IMR-90 (cell line): Measurements from ENCODE around the gene ALLC. TPM values are rescaled to one million over a fixed set of nuclear protein-coding genes. Genes with fewer than 3 reads are reported as not detected.

Source experiments
- ATAC-seq: fragments of 200-7000 bp; cut with Tn5 transposase; 2 replicates; pipeline ENCODE4 v1.9.1; 2020; ENCODE audit warnings: low read depth, mild to moderate bottlenecking, moderate library complexity
- BruUV-seq: library from RNA; stranded (reverse); fragments of 400-500 nt; replicated peaks from 2 replicates; lab custom pipeline; 2021; lab: Mats Ljungman, UMichigan
- CTCF ChIA-PET: fragments of 300-600 bp; formaldehyde crosslinking; extraction: SDS; loops from one replicate; lab custom pipeline; 2021; ENCODE audit warnings: antibody characterized with exemption; lab: Yijun Ruan, JAX
- POLR2A ChIA-PET: fragments of 300-600 bp; sonication (Branson Sonifier 250); formaldehyde crosslinking; loops from one replicate; lab custom pipeline; 2022; ENCODE audit warnings: antibody characterized with exemption; ENCODE audit not compliant: unreplicated experiment; lab: Charles Lee
- DNase-seq: peaks from one replicate; pipeline ENCODE4 v3.0.0; 2013
- H2AFZ ChIP-seq: replicated peaks from 2 replicates; pipeline ENCODE3; 2013; ENCODE audit warnings: low read length, mild to moderate bottlenecking; ENCODE audit not compliant: poor library complexity
- H2AK5ac ChIP-seq: 2 replicates; pipeline ENCODE4 v1.6.1; 2013; ENCODE audit warnings: low read depth, low read length, inconsistent platforms
- H2AK9ac ChIP-seq: replicated peaks from 2 replicates; pipeline ENCODE3; 2013; ENCODE audit warnings: mild to moderate bottlenecking, low read depth, low read length, moderate library complexity; ENCODE audit not compliant: poor library complexity
- H2BK120ac ChIP-seq: 2 replicates; pipeline ENCODE4 v1.6.1; 2013; ENCODE audit warnings: low read depth, low read length, inconsistent platforms
- H2BK15ac ChIP-seq: 3 replicates; pipeline ENCODE4 v1.6.1; 2013; ENCODE audit warnings: low read depth, low read length, inconsistent platforms
- H2BK20ac ChIP-seq: 2 replicates; pipeline ENCODE4 v1.6.1; 2013; ENCODE audit warnings: low read depth, mild to moderate bottlenecking, inconsistent platforms, low read length, moderate library complexity
- H2BK5ac ChIP-seq: 2 replicates; pipeline ENCODE4 v1.6.1; 2013; ENCODE audit warnings: mild to moderate bottlenecking, low read depth, low read length, inconsistent platforms; ENCODE audit not compliant: poor library complexity, severe bottlenecking
- H3K14ac ChIP-seq: replicated peaks from 2 replicates; pipeline ENCODE4 v1.6.1; 2013; ENCODE audit warnings: low read depth, low read length, inconsistent platforms
- H3K18ac ChIP-seq: 2 replicates; pipeline ENCODE4 v1.6.1; 2013; ENCODE audit warnings: low read depth, low read length, control low read depth
- H3K23ac ChIP-seq: 2 replicates; pipeline ENCODE4 v1.6.1; 2013; ENCODE audit warnings: low read depth, low read length, inconsistent platforms
- H3K27ac ChIP-seq: 2 replicates; pipeline ENCODE4 v1.5.1; 2013; ENCODE audit warnings: mild to moderate bottlenecking, control low read depth, low read length; ENCODE audit not compliant: insufficient read depth
- H3K27me3 ChIP-seq: 2 replicates; pipeline ENCODE4 v1.6.1; 2013; ENCODE audit warnings: low read length; ENCODE audit not compliant: control insufficient read depth, insufficient read depth
- H3K36me3 ChIP-seq: 2 replicates; pipeline ENCODE4 v1.6.1; 2013; ENCODE audit warnings: low read length, mixed read lengths; ENCODE audit not compliant: control insufficient read depth, insufficient read depth
- H3K4ac ChIP-seq: 2 replicates; pipeline ENCODE4 v1.6.1; 2013; ENCODE audit warnings: low read depth, low read length, inconsistent platforms
- H3K4me1 ChIP-seq: 2 replicates; pipeline ENCODE4 v1.6.1; 2013; ENCODE audit warnings: low read length, mixed read lengths; ENCODE audit not compliant: control insufficient read depth, insufficient read depth
- H3K4me2 ChIP-seq: 2 replicates; pipeline ENCODE4 v1.6.1; 2013; ENCODE audit warnings: low read depth, mild to moderate bottlenecking, control low read depth, low read length, moderate library complexity
- H3K4me3 ChIP-seq: 2 replicates; pipeline ENCODE4 v1.5.1; 2013; ENCODE audit warnings: low read depth, mild to moderate bottlenecking, control low read depth, low read length, moderate library complexity; ENCODE audit not compliant: insufficient read depth
- H3K56ac ChIP-seq: 2 replicates; pipeline ENCODE4 v1.6.1; 2013; ENCODE audit warnings: low read length, inconsistent platforms; ENCODE audit not compliant: insufficient read depth; ENCODE audit errors: extremely low read depth
- H3K79me1 ChIP-seq, 2 experiments: 2 replicates each; pipeline ENCODE4 v1.6.1; 2013; ENCODE audit warnings: low read length in 2 of 2, inconsistent platforms in 1 of 2, low read depth in 1 of 2
- H3K9ac ChIP-seq: 2 replicates; pipeline ENCODE4 v1.6.1; 2013; ENCODE audit warnings: low read depth, low read length, control low read depth
- H3K9me1 ChIP-seq: 2 replicates; pipeline ENCODE4 v1.6.1; 2013; ENCODE audit warnings: low read length, inconsistent platforms; ENCODE audit not compliant: insufficient read depth
- H3K9me3 ChIP-seq: 2 replicates; pipeline ENCODE4 v1.6.1; 2013; ENCODE audit warnings: low read length; ENCODE audit not compliant: control insufficient read depth, insufficient read depth
- H4K20me1 ChIP-seq: 2 replicates; pipeline ENCODE4 v1.6.1; 2013; ENCODE audit warnings: low read length, inconsistent platforms; ENCODE audit not compliant: insufficient read depth
- H4K5ac ChIP-seq: 2 replicates; pipeline ENCODE4 v1.6.1; 2013; ENCODE audit warnings: mild to moderate bottlenecking, low read depth, low read length, control low read depth
- H4K8ac ChIP-seq, 2 experiments: 2 replicates each; pipeline ENCODE4 v1.6.1; 2013; ENCODE audit warnings: low read depth in 2 of 2, low read length in 2 of 2, control low read depth in 1 of 2, inconsistent platforms in 1 of 2
- H4K91ac ChIP-seq: 2 replicates; pipeline ENCODE4 v1.6.1; 2013; ENCODE audit warnings: low read depth, low read length, inconsistent platforms; ENCODE audit not compliant: insufficient read depth
- BHLHE40 ChIP-seq: fragments of 150-350 bp; IDR thresholded peaks from 2 replicates; pipeline ENCODE4 v1.6.1; 2016; ENCODE audit warnings: mild to moderate bottlenecking, low read depth, low read length
- CEBPB ChIP-seq: IDR thresholded peaks from 2 replicates; pipeline ENCODE4 v1.6.1; 2012; ENCODE audit warnings: low read depth, low read length, improper control_type of control experiment
- CHD1 ChIP-seq: IDR thresholded peaks from 2 replicates; pipeline ENCODE4 v1.6.1; 2012; ENCODE audit warnings: low read depth, low read length, improper control_type of control experiment
- CTCF ChIP-seq: conservative IDR thresholded peaks from 2 replicates; pipeline ENCODE4 v1.5.1; 2012; ENCODE audit warnings: mild to moderate bottlenecking, low read depth, low read length, improper control_type of control experiment
- ELK1 ChIP-seq: fragments of 150-350 bp; IDR thresholded peaks from 2 replicates; pipeline ENCODE4 v1.6.1; 2016; ENCODE audit warnings: low read depth, mild to moderate bottlenecking, low read length, moderate library complexity, borderline replicate concordance
- FOS ChIP-seq: fragments of 150-350 bp; IDR thresholded peaks from 2 replicates; pipeline ENCODE4 v1.6.1; 2016; ENCODE audit warnings: low read depth, low read length
- MAFK ChIP-seq: IDR thresholded peaks from 2 replicates; pipeline ENCODE4 v1.6.1; 2012; ENCODE audit warnings: low read depth, low read length, improper control_type of control experiment
- MAZ ChIP-seq: IDR thresholded peaks from 2 replicates; pipeline ENCODE4 v1.6.1; 2012; ENCODE audit warnings: low read depth, mild to moderate bottlenecking, low read length, improper control_type of control experiment, moderate library complexity, borderline replicate concordance
- MXI1 ChIP-seq: IDR thresholded peaks from 2 replicates; pipeline ENCODE4 v1.6.1; 2012; ENCODE audit warnings: low read depth, mild to moderate bottlenecking, low read length, moderate library complexity, borderline replicate concordance
- NFE2L2 ChIP-seq: fragments of 150-350 bp; IDR thresholded peaks from 2 replicates; pipeline ENCODE4 v1.6.1; 2016; ENCODE audit warnings: low read depth, mild to moderate bottlenecking, low read length
- POLR2A ChIP-seq: IDR thresholded peaks from 2 replicates; pipeline ENCODE4 v1.6.1; 2012; ENCODE audit warnings: mild to moderate bottlenecking, low read depth, low read length
- RCOR1 ChIP-seq: IDR thresholded peaks from 2 replicates; pipeline ENCODE4 v1.6.1; 2012; ENCODE audit warnings: mild to moderate bottlenecking, low read length, improper control_type of control experiment; ENCODE audit not compliant: insufficient replicate concordance
- RFX5 ChIP-seq: IDR thresholded peaks from 2 replicates; pipeline ENCODE4 v1.8.0; 2012; ENCODE audit warnings: low read depth, mild to moderate bottlenecking, low read length, moderate library complexity
- SMC3 ChIP-seq: fragments of 150-350 bp; IDR thresholded peaks from 2 replicates; pipeline ENCODE4 v1.6.1; 2016; ENCODE audit warnings: low read depth, mild to moderate bottlenecking, antibody characterized with exemption, low read length, moderate library complexity
- USF2 ChIP-seq: fragments of 150-350 bp; IDR thresholded peaks from 2 replicates; pipeline ENCODE4 v1.6.1; 2017; ENCODE audit warnings: mild to moderate bottlenecking, antibody characterized with exemption, low read length, low read depth
- WGBS, 2 experiments: methylation state at CpG; one replicate each; pipeline versions ENCODE4 v1.1.5 to v1.1.7; 2013; ENCODE audit warnings: missing lambda C conversion rate in 2 of 2; ENCODE audit not compliant: insufficient read length in 1 of 2; ENCODE audit errors: extremely low coverage in 2 of 2; 5-methylcytosine and 5-hydroxymethylcytosine counted together
- dilution Hi-C: fragments of 300-500 bp; cut with HindIII; formaldehyde crosslinking; loops from one replicate; pipeline ENCODE4 v1.14.3; 2018; ENCODE audit warnings: low sequenced_read_pairs; ENCODE audit not compliant: unreplicated experiment
- in situ Hi-C: fragments of 300-500 bp; cut with MboI; formaldehyde crosslinking; loops from 3 replicates; pipeline ENCODE4 v1.14.3; 2019; ENCODE audit warnings: low sequenced_read_pairs, inconsistent platforms, mixed read lengths
- intact Hi-C: fragments of 100-400 bp; cut with micrococcal nuclease; formaldehyde crosslinking; loops from 2 replicates; pipeline ENCODE4 v1.10.0; 2022
- polyA plus RNA-seq, 3 experiments: library from polyadenylated mRNA; depleted of rRNA; stranded (reverse); fragments of >200 nt; gene quantifications; 2 replicates each; pipeline ENCODE4 v1.2.3, GENCODE V29; 2012; ENCODE audit warnings: low replicate concordance in 1 of 3
- total RNA-seq: library from RNA; depleted of rRNA; stranded (reverse); fragments of >200 nt; gene quantifications from 2 replicates; pipeline ENCODE4 v1.2.3, GENCODE V29; 2012

Gene ALLC
- total and polyA plus RNA-seq, 2 of the 4 experiments (the other 2 are of a cell fraction): not detected

- Histone ChIP-seq H3K27ac (no peak overlapping the region), H2BK15ac (no peak overlapping the region), H3K4ac (no peak overlapping the region), H2BK120ac (no peak overlapping the region), H2AK9ac (no peak overlapping the region), H3K9me3 (peaks cover 3% of the 10 kb centered on the region; the same call in 1 of the 2 replicates), H3K4me1 (peaks cover 7% of the 10 kb centered on the region; the same call in 1 of the 2 replicates), H3K79me1 (no peaks in the 10 kb centered on the region), H3K9me1 (no peaks in the 10 kb centered on the region), H2AFZ (no peak overlapping the region), H4K8ac (no peak overlapping the region), H3K36me3 (no peaks in the 10 kb centered on the region), H2BK5ac (no peak overlapping the region), H3K56ac (no peak overlapping the region), H4K5ac (no peak overlapping the region), H3K18ac (no peak overlapping the region), H3K23ac (no peak overlapping the region), H3K14ac (no peak overlapping the region), H3K27me3 (no peaks in the 10 kb centered on the region; the same call in 1 of the 2 replicates), H3K4me2 (no peak overlapping the region), H3K4me3 (no peak overlapping the region), H3K9ac (no peak overlapping the region), H2AK5ac (no peak overlapping the region), H4K20me1 (no peaks in the 10 kb centered on the region), H2BK20ac (no peak overlapping the region), H4K91ac (no peak overlapping the region)
- DNase-seq: no peak
- dilution Hi-C loops: no loop called here
- intact Hi-C loops: loop anchor here (5.0 kb wide), 1 partner anchor 187 kb away; no protein-coding TSS in a partner anchor
- CTCF ChIA-PET: no interaction called here
- TF ChIP-seq MAFK (no peak), FOS (no peak), ELK1 (no peak), BHLHE40 (no peak), USF2 (no peak), CTCF (no peak), POLR2A (no peak), SMC3 (no peak), RCOR1 (no peak), CEBPB (no peak), MAZ (no peak), MXI1 (no peak), RFX5 (no peak), CHD1 (no peak), NFE2L2 (no peak)
- no peak for ATAC-seq
- POLR2A ChIA-PET: interaction anchor here (0.5 kb wide), 1 partner anchor 28 kb away, joined by 3 read pairs; no protein-coding TSS in a partner anchor
- in situ Hi-C loops: loop anchor here (25.0 kb wide), 1 partner anchor 1792 kb away; no protein-coding TSS in a partner anchor
- no TSS peak for BruUV-seq
- 82% methylated on average over 9 of the region's 10 CpGs; no CpG with 5 or more reads in 1 of the 2 experiments for WGBS, 2 experiments
These were observed 4.0 kb upstream of the ALLC start for GRCh38 chr2:3654011-3654410.
